LHCN-M2 (cell line): ENCODE data around the gene ADGRF1. TPM values are rescaled to one million over a fixed set of nuclear protein-coding genes. Genes with fewer than 3 reads are reported as not detected.
"Not testable (repeated sequence)": the region's sequence is repeated elsewhere in the genome, so short reads cannot be mapped to it uniquely, and the experiment has no call there.

Source experiments
- DNase-seq: peaks from one replicate; pipeline ENCODE4 v3.0.0-alpha.2; 2012; ENCODE audit warnings: low read depth
- polyA plus RNA-seq: library from polyadenylated mRNA; unstranded; fragments of >200 nt; gene quantifications from one replicate; pipeline ENCODE4 v1.2.1, GENCODE V29; 2012; ENCODE audit warnings: missing spikeins
- total RNA-seq: library from RNA; depleted of rRNA; stranded (reverse); fragments of >200 nt; gene quantifications from 2 replicates; pipeline ENCODE4 v1.2.3, GENCODE V29; 2014; rRNA removed

ADGRF1 gene
- total RNA-seq = not detected in 2 replicates
- not detected for polyA plus RNA-seq

- no peak for DNase-seq
Observed at GRCh38 chr6:47042275-47042791, at the start of gene ADGRF1. ADGRF1 (minus strand) TSS chr6:47042332; CDS start chr6:47029061, 13,271 bp downstream.

DNA sequence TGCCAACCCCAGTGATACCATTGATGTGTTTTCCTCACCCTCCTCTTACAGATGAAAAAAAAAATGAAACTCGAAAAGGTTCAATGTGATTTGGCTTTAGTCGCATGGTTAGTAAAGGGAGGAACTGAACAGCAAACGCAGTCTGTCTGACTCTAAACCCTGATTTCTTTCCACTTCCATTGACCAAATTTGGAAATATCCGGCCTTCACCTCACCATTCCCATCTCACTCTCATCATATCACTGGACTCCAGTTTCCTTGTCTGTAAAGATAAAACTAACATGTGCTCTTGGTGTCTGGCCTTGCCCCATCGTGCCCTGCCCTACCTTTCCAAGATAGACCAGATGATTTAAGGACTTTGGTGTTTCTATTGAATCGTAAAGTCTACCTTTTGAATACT is 48.7 kb upstream of the ADGRF1 start:
- DNase-seq = no peak

DNA sequence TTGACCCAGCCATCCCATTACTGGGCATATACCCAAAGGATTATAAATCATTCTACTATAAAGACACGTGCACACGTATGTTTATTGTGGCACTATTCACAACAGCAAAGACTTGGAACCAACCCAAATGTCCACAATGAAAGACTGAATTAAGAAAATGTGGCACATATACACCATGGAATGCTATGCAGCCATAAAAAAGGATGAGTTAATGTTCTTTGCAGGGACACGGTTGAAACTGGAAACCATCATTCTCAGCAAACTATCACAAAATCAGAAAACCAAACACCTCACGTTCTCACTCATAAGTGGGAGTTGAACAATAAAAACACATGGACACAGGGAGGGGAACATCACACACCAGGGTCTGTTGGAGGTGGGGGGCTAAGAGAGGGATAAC is 47.3 kb upstream of the ADGRF1 start:
- not testable (repeated sequence) for DNase-seq

GRCh38 chr6:47086051-47086770 is 44.1 kb upstream of the ADGRF1 start:
- no peak for DNase-seq

DNA sequence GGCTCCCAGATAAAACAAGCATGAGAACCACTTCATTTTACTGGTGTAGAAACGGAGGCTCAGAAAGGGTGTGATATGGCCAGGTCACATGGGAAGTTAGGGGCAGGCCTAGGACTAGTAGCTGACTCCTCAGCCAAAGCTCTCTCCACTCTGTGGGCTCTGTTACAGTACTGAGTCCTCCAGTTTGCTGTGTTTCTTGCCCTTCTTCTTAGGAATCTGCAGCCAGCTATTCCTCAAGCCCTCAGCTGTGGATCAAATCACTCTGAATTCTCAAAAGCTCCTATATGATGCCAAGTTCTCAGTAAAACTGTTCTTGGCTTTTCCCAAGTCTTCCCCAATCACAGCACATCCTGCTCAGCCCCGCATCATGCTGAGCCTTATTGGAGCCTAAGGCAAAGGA is 42.5 kb upstream of the ADGRF1 start:
- no peak for DNase-seq

- DNase-seq = peak; percentile 79
Observed at GRCh38 chr6:47083586-47084047, 41.5 kb upstream of the ADGRF1 start.

DNA sequence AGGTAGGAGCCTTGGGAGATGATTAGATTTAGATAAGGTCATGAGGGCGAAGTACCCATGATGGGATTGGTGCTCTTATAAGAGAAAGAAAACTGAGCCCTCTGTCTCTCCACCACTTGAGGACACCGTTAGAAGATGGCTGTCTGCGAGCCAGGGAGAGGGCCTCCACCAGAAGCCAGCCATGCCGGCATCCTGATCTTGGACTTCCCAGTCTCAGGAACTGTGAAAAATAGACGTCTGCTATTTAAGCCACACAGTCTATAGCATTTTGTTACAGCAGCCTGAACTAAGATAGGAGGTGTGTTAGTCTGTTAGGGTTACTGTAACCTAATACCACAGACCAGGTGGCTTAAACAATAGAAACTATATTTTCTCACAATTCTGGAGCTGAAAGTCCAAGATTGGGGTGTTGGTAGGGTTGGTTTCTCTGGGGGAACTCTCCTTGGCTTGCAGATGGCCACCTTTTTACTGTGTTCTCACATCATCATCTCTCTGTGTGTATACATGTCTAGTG is 38.0 kb upstream of the ADGRF1 start:
- DNase-seq = no peak

GRCh38 chr6:47079638-47080037 is 37.5 kb upstream of the ADGRF1 start:
- DNase-seq = no peak

- DNase-seq = no peak
Observed at GRCh38 chr6:47078991-47079390, 36.9 kb upstream of the ADGRF1 start.

DNA sequence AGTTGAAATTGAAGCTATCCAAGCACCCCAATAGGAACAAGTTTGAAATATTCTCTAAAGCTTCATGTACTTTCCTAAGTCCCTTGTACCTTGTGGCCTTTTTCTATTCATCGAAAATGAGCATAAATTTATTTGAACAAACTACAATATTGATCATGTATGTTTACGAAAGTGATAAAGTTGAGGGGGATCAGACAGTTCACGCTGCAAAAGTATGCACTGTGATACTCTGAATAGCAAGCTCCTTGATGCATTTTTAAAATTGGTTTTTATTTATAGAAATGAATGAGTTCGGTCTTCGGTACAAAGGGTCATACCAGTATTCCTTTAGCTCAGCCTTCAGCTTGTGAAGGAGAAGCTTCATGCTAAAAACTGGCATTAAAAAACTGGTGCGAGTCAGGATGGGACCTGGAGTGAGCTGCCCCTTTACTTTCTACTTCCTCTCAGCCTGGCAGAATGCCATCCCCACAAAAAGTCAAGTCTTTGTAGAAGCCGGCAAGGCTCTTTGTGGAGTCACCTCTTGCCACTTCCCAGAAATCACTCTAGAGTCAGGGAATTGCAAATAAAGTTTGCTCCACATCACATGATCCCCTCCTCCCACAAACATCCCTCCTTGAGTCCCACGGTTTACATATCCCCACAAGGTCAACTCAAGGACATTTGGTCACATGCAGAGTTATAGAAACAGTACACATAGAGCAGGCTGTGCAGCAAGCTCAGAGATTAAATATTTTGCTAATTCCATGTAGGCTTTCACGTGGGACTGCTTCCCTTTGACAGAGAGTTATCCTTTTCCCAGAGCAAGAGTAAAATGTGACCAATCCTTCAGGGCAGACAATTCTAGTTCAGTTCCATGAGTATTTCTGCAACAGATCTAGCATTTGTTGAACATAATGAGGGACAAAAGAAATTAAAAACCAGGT is 34.6 kb upstream of the ADGRF1 start:
- peak; percentile 5 for DNase-seq

- DNase-seq = no peak
Observed at GRCh38 chr6:47075741-47076421, 33.7 kb upstream of the ADGRF1 start.

GRCh38 chr6:47075168-47075567 is 33.0 kb upstream of the ADGRF1 start:
- no peak for DNase-seq

- DNase-seq = no peak
Observed at GRCh38 chr6:47073125-47074110, 31.3 kb upstream of the ADGRF1 start.

DNA sequence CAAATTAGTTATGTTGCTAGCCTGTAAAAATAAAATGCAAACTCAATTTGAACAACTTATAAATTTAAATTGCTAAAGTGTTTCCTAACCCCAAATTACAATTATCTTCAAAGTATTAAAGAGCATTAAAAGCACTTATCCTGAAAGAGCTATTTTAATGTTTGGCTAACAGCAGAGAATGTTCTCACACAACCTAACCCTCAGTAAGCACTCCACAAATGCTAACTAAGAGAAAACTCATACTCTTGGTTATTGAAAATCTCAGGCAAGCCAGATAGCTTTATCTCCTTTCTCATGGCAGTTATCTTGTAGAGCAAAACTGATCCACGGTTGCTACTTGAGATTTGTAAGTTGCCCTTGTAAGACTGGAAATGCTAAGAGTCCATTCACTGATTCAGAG is 30.5 kb upstream of the ADGRF1 start:
- DNase-seq = no peak

- DNase-seq = no peak
Observed at GRCh38 chr6:47071681-47072080, 29.5 kb upstream of the ADGRF1 start.

- DNase-seq = no peak
Observed at GRCh38 chr6:47070461-47070860, 28.3 kb upstream of the ADGRF1 start.

GRCh38 chr6:47069156-47069555 is 27.0 kb upstream of the ADGRF1 start:
- no peak for DNase-seq

DNA sequence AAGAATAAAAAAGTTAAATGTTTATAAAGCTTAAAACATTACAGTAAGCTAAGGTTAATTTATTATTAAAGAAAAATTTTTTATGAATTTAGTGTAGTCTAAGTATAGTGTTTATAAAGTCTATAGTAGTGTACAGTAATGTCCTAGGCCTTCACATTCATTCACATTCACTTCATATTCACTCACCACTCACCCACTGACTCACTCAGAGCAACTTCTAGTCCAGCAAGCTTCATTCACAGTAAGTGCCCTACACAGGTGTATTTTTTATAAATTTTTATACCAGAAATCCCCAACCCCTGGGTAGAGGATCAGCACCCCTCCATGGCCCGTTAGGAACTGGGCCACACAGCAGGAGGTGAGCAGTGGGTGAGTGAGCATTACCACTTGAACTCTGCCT is 24.3 kb upstream of the ADGRF1 start:
- no peak for DNase-seq

- no peak for DNase-seq
Observed at GRCh38 chr6:47064274-47064673, 22.1 kb upstream of the ADGRF1 start.

DNA sequence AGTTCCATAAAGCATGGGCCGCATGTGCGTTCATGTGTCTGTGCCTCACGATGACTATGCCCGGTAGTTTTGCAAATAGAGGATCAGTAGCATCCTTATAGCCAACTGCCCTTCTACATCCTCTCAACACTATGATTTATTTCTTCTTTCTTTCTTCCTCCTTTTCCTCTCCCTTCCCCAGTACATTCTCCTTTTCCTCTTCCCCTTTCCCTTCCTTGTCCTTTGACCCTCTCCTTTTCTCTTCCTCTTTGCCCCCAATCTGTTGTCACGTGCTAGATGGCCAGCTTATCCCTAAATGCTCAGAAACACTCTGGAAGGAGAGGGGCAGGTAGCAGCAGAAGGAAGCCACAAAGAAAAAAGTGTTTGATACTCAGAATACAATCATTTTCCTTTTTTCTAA is 20.2 kb upstream of the ADGRF1 start:
- no peak for DNase-seq
